Measurements from ENCODE around the gene FAM25A. TPM values are rescaled to one million over a fixed set of nuclear protein-coding genes. Genes with fewer than 3 reads are reported as not detected.
"Not testable (repeated sequence)": the region's sequence is repeated elsewhere in the genome, so short reads cannot be mapped to it uniquely, and the experiment has no call there.

FAM25A gene
- total RNA-seq, 1 experiment from 2014 or later = 12.0 TPM

- DNase-seq = peak; percentile 41
- no peak overlapping the region for H3K4me3 ChIP-seq
- no peaks in the 10 kb centered on the region for H3K27me3 ChIP-seq
- no peaks in the 10 kb centered on the region for H3K36me3 ChIP-seq
- no peaks in the 10 kb centered on the region; the same call in 1 of the 2 replicates for H3K9me3 ChIP-seq
Observed at GRCh38 chr10:87038786-87039185, 18.7 kb downstream of the FAM25A start.

- not testable (repeated sequence) for H3K4me3 ChIP-seq, H3K27me3 ChIP-seq, H3K9me3 ChIP-seq, DNase-seq
- H3K36me3 ChIP-seq = peaks cover 21% of the 10 kb centered on the region
Observed at GRCh38 chr10:87043579-87043978, 23.5 kb downstream of the FAM25A start.

DNA sequence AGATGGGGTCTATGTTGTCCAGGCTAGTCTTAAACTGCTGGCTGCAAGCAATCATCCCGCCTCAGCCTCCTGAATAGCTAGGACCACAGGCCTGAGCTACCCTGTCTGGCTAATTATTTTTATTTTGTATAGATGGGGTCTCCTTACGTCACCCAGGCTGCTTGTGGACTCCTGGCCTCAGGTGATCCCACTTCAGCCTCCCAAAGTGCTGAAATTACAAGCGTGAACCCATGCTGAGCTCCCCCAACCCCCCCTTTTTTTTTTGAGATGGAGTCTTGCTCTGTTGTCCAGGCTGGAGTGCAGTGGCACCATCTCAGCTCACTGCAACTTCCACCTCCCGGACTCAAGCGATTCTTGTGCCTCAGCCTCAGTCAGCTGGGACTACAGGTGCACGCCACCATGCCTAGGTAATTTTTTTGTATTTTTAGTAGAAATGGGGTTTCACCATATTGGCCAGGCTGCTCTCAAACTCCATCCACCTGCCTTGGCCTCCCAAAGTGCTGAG, 25.4 kb downstream of the FAM25A start:
- H3K4me3 ChIP-seq = no peak overlapping the region
- no peaks in the 10 kb centered on the region for H3K27me3 ChIP-seq
- no peaks in the 10 kb centered on the region for H3K9me3 ChIP-seq
- peaks cover 34% of the 10 kb centered on the region for H3K36me3 ChIP-seq
- no peak for DNase-seq

DNA sequence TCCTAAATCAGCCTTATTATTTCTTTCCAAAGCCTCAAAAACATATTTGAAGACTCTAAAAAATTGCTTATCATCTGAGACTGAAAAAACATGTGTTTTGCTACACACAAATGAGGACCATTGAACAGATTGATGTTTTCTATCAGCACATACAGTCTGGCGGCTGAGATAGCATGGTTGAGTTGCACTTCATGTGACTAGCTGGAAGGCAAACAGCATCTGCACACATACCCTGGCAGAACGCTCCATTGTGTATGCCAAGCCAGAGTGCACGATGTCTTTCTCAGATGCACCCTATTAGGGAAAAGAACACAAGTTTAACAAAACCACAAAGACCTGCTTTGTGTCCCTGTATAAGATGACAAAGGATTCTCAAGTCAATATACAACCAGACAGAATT, 33.0 kb downstream of the FAM25A start:
- no peak for DNase-seq
- Histone ChIP-seq H3K9me3 (no peaks in the 10 kb centered on the region; the same call in 1 of the 2 replicates), H3K36me3 (peaks cover 78% of the 10 kb centered on the region), H3K27me3 (no peaks in the 10 kb centered on the region), H3K4me3 (no peak overlapping the region)

DNA sequence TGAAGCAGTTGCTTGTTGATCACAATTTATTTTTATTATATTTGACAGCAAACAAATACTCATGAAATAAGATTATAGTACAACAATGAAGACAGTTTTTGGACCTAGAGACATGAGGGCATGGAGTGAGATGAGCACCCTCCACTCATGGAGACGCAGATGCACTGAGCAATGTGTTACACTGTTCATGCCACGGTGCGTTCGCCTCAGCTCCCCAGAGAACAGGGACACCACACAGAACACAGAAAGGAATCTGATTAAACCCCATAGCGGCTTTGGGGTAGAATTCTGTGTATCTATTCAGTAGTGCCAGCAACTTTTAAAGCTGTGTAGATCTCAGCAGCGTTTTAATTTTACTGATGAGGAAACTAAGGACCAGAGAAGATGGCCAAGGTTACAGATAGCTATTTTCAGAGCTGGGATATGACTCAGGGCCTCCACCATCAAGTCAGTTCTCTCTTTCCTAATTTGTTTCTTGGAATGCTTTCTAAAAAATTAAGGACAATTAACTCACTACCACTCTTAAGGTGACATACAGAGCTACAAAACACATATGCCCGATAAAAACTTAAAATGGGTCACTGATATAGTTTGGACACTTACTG, 33.6 kb downstream of the FAM25A start:
- H3K36me3 ChIP-seq = peaks cover 78% of the 10 kb centered on the region
- H3K9me3 ChIP-seq = no peaks in the 10 kb centered on the region; the same call in 1 of the 2 replicates
- no peak overlapping the region for H3K4me3 ChIP-seq
- no peak for DNase-seq
- no peaks in the 10 kb centered on the region for H3K27me3 ChIP-seq

- Histone ChIP-seq H3K9me3 (no peaks in the 10 kb centered on the region; the same call in 1 of the 2 replicates), H3K36me3 (peaks cover 80% of the 10 kb centered on the region), H3K4me3 (no peak overlapping the region), H3K27me3 (no peaks in the 10 kb centered on the region)
- DNase-seq = peak; percentile 48
Observed at GRCh38 chr10:87054373-87055295, 34.5 kb downstream of the FAM25A start.

DNA sequence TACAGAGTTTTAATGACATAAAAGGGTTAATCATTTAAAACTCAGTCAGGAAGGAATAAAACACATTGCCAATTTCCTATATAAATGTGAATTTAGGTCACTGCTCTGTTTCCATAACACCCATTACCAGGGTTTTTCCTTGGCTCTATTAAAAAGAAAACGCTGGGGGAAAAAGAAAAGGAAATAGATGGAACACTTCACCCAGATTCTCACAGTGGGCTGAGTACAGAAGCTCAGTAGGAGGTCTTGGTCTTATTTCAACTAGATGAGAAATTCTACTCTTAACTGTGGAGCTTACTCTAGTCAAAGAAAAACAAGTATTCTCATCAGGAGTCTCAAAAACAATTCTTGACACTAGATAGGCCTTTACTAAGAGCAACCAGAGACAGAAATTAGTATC, 38.1 kb downstream of the FAM25A start:
- Histone ChIP-seq H3K4me3 (no peak overlapping the region), H3K36me3 (peaks cover 85% of the 10 kb centered on the region), H3K9me3 (no peaks in the 10 kb centered on the region; the same call in 1 of the 2 replicates), H3K27me3 (no peaks in the 10 kb centered on the region)
- DNase-seq = no peak

DNA sequence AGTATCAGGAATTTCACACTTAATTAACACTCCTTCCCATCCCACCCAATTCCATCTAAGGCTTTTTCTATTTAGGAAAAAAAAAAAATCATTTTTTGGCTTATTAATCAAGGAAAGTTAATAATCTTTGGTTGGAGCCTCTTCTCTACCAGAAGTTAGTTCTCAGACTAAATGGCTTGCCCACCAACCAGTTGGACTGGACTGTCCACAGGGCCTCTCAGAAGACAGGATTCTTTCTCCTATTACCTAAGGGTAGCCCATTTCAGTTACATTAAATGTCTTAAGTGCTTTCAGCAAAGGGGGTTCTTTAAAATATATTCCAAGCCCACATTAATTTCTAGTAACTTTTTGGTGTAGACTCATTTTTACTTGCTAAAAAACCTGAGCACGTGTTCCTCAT, 39.3 kb downstream of the FAM25A start:
- Histone ChIP-seq H3K4me3 (no peak overlapping the region), H3K9me3 (no peaks in the 10 kb centered on the region), H3K36me3 (peaks cover 84% of the 10 kb centered on the region), H3K27me3 (no peaks in the 10 kb centered on the region)
- DNase-seq = no peak

- Histone ChIP-seq H3K9me3 (no peaks in the 10 kb centered on the region), H3K4me3 (no peak overlapping the region), H3K27me3 (no peaks in the 10 kb centered on the region), H3K36me3 (peaks cover 85% of the 10 kb centered on the region)
- no peak for DNase-seq
Observed at GRCh38 chr10:87060280-87060928, 40.3 kb downstream of the FAM25A start.

DNA sequence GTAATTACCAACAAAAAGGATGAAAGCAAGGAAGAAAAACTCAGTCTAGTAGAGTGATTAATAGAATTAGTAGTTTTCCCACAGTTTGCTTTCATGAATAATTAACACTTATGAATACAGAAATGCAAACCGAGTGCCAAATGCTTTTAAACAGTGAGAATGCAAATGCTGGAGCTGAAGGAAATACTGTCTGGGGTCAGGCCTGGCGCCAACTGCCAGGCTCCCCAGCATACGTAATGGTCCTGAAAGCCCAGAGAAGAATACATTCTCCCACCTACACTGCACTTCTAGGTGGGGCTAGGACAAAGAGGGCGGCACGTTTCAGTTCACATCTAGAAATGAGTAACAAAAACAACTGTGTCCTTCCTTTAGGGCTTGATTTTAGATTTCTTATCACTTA, 44.6 kb downstream of the FAM25A start:
- peaks cover 89% of the 10 kb centered on the region for H3K36me3 ChIP-seq
- no peak overlapping the region for H3K4me3 ChIP-seq
- no peaks in the 10 kb centered on the region for H3K27me3 ChIP-seq
- H3K9me3 ChIP-seq = no peaks in the 10 kb centered on the region
- no peak for DNase-seq

- Histone ChIP-seq H3K27me3 (no peaks in the 10 kb centered on the region), H3K4me3 (no peak overlapping the region), H3K9me3 (no peaks in the 10 kb centered on the region), H3K36me3 (peaks cover 89% of the 10 kb centered on the region)
- DNase-seq = no peak
Observed at GRCh38 chr10:87066178-87066577, 46.1 kb downstream of the FAM25A start.

GRCh38 chr10:87066865-87067264, 46.8 kb downstream of the FAM25A start:
- no peaks in the 10 kb centered on the region for H3K9me3 ChIP-seq
- peaks cover 89% of the 10 kb centered on the region for H3K36me3 ChIP-seq
- no peak overlapping the region for H3K4me3 ChIP-seq
- no peaks in the 10 kb centered on the region for H3K27me3 ChIP-seq
- DNase-seq = no peak

GRCh38 chr10:87068281-87068680, 48.2 kb downstream of the FAM25A start:
- peaks cover 85% of the 10 kb centered on the region for H3K36me3 ChIP-seq
- H3K4me3 ChIP-seq = no peak overlapping the region
- H3K27me3 ChIP-seq = no peaks in the 10 kb centered on the region
- H3K9me3 ChIP-seq = no peaks in the 10 kb centered on the region
- DNase-seq = no peak

DNA sequence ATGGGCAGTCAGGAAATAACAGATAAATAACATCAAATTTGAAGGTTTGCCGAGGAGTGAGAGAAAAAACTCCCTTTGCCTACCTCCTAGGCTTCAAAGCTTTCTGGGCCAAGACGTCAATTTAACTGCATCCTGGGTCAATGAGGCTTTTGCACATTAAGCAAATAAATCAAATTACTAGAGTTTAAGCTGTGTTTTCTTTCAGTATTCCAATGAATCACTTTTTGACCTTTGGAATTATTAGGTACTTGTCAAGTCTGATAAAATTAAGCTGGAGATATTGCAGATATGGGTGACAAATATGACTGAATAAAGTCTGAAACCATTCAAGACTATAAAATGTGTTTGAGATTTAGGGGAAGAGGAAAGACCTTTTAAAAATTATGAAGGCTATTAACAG, 52.4 kb downstream of the FAM25A start:
- no peak overlapping the region for H3K4me3 ChIP-seq
- H3K9me3 ChIP-seq = no peaks in the 10 kb centered on the region
- no peaks in the 10 kb centered on the region for H3K27me3 ChIP-seq
- H3K36me3 ChIP-seq = peaks cover 70% of the 10 kb centered on the region
- DNase-seq = no peak

All from MG63 (cell line).